ENCODE measurements around the gene EML5. TPM values are rescaled to one million over a fixed set of nuclear protein-coding genes. Genes with fewer than 3 reads are reported as not detected.

Gene EML5
- total and polyA plus RNA-seq, 2 donors (not counting 1 experiment from before 2014, with no cell fraction given), result 0.10 to 0.66 TPM

GRCh38 chr14:88598097-88598675 is 194.6 kb downstream of the EML5 start:
- TF ChIP-seq CTCF (conservative IDR thresholded peaks at IDR 0.05 in 1 of 2, IDR thresholded peaks at IDR 0.05 in 1 of 2; ENCODE audit: low read depth in 1 of 2, low read length in 2 of 2) (no peak), EZH2 (IDR thresholded peaks at IDR 0.05; ENCODE audit: low read length, missing control alignments) (no peak)
- Histone ChIP-seq H3K27ac (ENCODE audit: insufficient read depth, low read length) (no peak overlapping the region), H3K36me3 (ENCODE audit: control insufficient read depth, insufficient read depth, low read length) (peaks cover 11% of the 10 kb centered on the region), H3K4me1 (ENCODE audit: control insufficient read depth, extremely low read depth, insufficient read depth, low read length) (no peaks in the 10 kb centered on the region), H4K20me1 (ENCODE audit: control insufficient read depth, extremely low read depth, insufficient read depth, low read length) (no peaks in the 10 kb centered on the region), H3K9me3 (ENCODE audit: control insufficient read depth, insufficient read depth, low read depth, low read length) (no peaks in the 10 kb centered on the region), H3K9ac (ENCODE audit: insufficient read depth, low read length) (no peak overlapping the region), H3K4me3 (replicated peaks in 1 of 4; ENCODE audit: control extremely low read depth in 1 of 4, insufficient read depth in 1 of 4, low read depth in 3 of 4, low read length in 4 of 4) (no peak overlapping the region), H3K4me2 (ENCODE audit: extremely low read depth, insufficient read depth, low read length) (no peak overlapping the region), H3K79me2 (ENCODE audit: control insufficient read depth, insufficient read depth, low read length) (no peaks in the 10 kb centered on the region), H2AFZ (ENCODE audit: low read length) (no peak overlapping the region), H3K27me3 (ENCODE audit: control insufficient read depth, insufficient read depth, low read length) (no peaks in the 10 kb centered on the region)
- no peak for DNase-seq (ENCODE audit: low read depth in 2 of 2)

GRCh38 chr14:88597601-88598000 is 195.2 kb downstream of the EML5 start:
- TF ChIP-seq CTCF (conservative IDR thresholded peaks at IDR 0.05 in 1 of 2, IDR thresholded peaks at IDR 0.05 in 1 of 2; ENCODE audit: low read depth in 1 of 2, low read length in 2 of 2) (no peak), EZH2 (IDR thresholded peaks at IDR 0.05; ENCODE audit: low read length, missing control alignments) (no peak)
- no peaks in the 10 kb centered on the region for H4K20me1 ChIP-seq (ENCODE audit: control insufficient read depth, extremely low read depth, insufficient read depth, low read length)
- H2AFZ ChIP-seq (ENCODE audit: low read length), result no peak overlapping the region
- H3K27me3 ChIP-seq (ENCODE audit: control insufficient read depth, insufficient read depth, low read length), result no peaks in the 10 kb centered on the region
- H3K9me3 ChIP-seq (ENCODE audit: control insufficient read depth, insufficient read depth, low read depth, low read length), result no peaks in the 10 kb centered on the region
- no peaks in the 10 kb centered on the region for H3K79me2 ChIP-seq (ENCODE audit: control insufficient read depth, insufficient read depth, low read length)
- H3K4me2 ChIP-seq (ENCODE audit: extremely low read depth, insufficient read depth, low read length), result no peak overlapping the region
- DNase-seq (ENCODE audit: low read depth in 2 of 2), result no peak
- H3K9ac ChIP-seq (ENCODE audit: insufficient read depth, low read length), result no peak overlapping the region
- H3K4me1 ChIP-seq (ENCODE audit: control insufficient read depth, extremely low read depth, insufficient read depth, low read length), result no peaks in the 10 kb centered on the region
- H3K4me3 ChIP-seq (replicated peaks in 1 of 4; ENCODE audit: control extremely low read depth in 1 of 4, insufficient read depth in 1 of 4, low read depth in 3 of 4, low read length in 4 of 4), result no peak overlapping the region
- no peak overlapping the region for H3K27ac ChIP-seq (ENCODE audit: insufficient read depth, low read length)
- H3K36me3 ChIP-seq (ENCODE audit: control insufficient read depth, insufficient read depth, low read length), result peaks cover 9% of the 10 kb centered on the region

- Histone ChIP-seq H2AFZ (ENCODE audit: low read length) (no peak overlapping the region), H3K27me3 (ENCODE audit: control insufficient read depth, insufficient read depth, low read length) (no peaks in the 10 kb centered on the region), H3K9me3 (ENCODE audit: control insufficient read depth, insufficient read depth, low read depth, low read length) (no peaks in the 10 kb centered on the region), H3K79me2 (ENCODE audit: control insufficient read depth, insufficient read depth, low read length) (no peaks in the 10 kb centered on the region), H4K20me1 (ENCODE audit: control insufficient read depth, extremely low read depth, insufficient read depth, low read length) (no peaks in the 10 kb centered on the region), H3K36me3 (ENCODE audit: control insufficient read depth, insufficient read depth, low read length) (peaks cover 9% of the 10 kb centered on the region), H3K4me1 (ENCODE audit: control insufficient read depth, extremely low read depth, insufficient read depth, low read length) (no peaks in the 10 kb centered on the region), H3K4me3 (replicated peaks in 1 of 4; ENCODE audit: control extremely low read depth in 1 of 4, insufficient read depth in 1 of 4, low read depth in 3 of 4, low read length in 4 of 4) (no peak overlapping the region), H3K9ac (ENCODE audit: insufficient read depth, low read length) (no peak overlapping the region), H3K27ac (ENCODE audit: insufficient read depth, low read length) (no peak overlapping the region), H3K4me2 (ENCODE audit: extremely low read depth, insufficient read depth, low read length) (no peak overlapping the region)
- no peak for DNase-seq (ENCODE audit: low read depth in 2 of 2)
- TF ChIP-seq EZH2 (IDR thresholded peaks at IDR 0.05; ENCODE audit: low read length, missing control alignments) (no peak), CTCF (conservative IDR thresholded peaks at IDR 0.05 in 1 of 2, IDR thresholded peaks at IDR 0.05 in 1 of 2; ENCODE audit: low read depth in 1 of 2, low read length in 2 of 2) (no peak)
Observed at GRCh38 chr14:88597038-88597437, 195.7 kb downstream of the EML5 start.
